ENCODE measurements around the gene GPR87. TPM values are rescaled to one million over a fixed set of nuclear protein-coding genes. Genes with fewer than 3 reads are reported as not detected.
A peak's percentile ranks its signal among the peaks of the same experiment; 100 is the strongest.

The GPR87 gene
- total RNA-seq, 1 experiment from 2014 or later: not detected

DNA sequence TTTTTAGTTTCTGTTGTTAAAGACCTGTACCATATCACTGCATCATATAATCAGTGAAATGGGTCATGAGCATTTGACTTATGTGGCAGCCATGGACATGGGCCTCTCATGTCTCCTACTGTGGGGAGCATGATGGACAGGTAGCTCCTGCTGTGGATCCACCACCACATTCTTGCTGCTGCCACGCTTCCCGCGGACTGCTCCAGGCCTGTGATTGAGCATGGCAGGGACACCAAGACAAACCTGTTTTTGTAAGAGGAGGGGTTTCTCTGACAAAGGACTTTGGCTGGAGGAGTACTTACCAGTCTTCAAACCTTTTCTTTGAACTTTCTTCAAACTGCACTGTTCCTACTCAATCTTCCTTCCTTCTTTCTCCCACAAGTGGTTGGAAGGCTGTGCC, 20.4 kb downstream of the GPR87 start:
- in situ Hi-C loops (cut with HindIII; ENCODE audit: low pct_unique_long_range_greater_than_20kb, low sequenced_read_pairs): no loop called here
- no peak for DNase-seq (ENCODE audit: low read depth)

DNA sequence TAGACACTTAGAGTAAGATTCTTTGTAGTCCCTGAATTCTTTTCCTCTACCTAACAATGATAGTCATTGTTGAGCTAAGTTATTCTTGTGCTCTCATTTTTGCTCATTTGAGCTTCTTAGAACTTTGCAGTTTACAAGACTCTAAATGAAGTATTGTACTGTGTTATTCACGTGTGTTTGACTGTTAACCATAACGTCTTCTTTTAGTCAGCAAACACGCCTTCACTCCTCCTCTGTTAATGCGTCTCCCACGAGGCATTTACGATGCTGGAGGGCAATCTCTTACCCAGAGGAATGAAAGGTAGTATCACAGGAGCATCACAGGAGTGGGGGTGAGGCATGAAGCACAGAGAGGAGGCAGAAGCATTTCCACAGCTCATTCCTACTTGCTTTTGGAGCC, 23.5 kb downstream of the GPR87 start:
- in situ Hi-C loops (cut with HindIII; ENCODE audit: low pct_unique_long_range_greater_than_20kb, low sequenced_read_pairs): no loop called here
- no peak for DNase-seq (ENCODE audit: low read depth)

DNA sequence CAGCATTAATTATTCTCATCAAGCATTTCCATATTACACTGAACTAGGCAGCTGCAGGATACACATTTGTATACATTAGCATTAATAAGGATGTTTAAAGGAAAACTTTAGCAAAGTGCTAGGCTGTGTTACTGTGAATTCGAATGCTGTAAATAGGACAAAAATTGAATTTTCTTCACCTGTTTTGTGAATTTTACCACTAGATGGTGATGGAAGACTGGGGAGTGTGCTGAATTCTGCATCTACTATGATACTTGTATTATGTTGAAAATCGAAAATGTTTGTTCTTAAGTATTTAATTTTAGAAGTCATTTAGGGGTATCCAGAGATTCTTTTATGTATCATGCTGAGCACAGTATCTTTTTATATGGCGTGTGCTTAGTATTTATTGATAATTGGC, 25.9 kb downstream of the GPR87 start:
- DNase-seq (ENCODE audit: low read depth): no peak

DNA sequence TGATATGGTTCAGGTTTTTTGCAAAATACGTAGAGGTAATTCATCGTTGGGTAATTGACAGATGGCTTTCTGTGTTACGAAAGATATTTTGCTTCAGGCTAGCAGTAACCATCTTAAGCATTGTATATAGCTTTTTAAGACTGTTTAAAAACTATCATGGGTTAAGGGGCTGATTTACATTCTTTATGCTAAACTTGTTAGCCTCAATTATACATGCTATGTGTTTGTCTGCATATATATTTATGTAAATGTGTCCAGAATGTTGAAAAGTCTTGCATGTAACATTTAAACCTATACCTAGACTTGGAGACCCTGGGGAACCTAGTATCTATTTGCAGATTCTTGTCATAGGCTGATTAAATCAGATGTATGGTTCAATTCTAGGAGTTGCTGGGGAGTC, 27.2 kb downstream of the GPR87 start:
- in situ Hi-C loops (cut with HindIII; ENCODE audit: low pct_unique_long_range_greater_than_20kb, low sequenced_read_pairs): no loop called here
- no peak for DNase-seq (ENCODE audit: low read depth)

More for the DNA sequence above, 25.9 kb downstream of the GPR87 start:
- in situ Hi-C loops (cut with HindIII; ENCODE audit: low pct_unique_long_range_greater_than_20kb, low sequenced_read_pairs): no loop called here

DNA sequence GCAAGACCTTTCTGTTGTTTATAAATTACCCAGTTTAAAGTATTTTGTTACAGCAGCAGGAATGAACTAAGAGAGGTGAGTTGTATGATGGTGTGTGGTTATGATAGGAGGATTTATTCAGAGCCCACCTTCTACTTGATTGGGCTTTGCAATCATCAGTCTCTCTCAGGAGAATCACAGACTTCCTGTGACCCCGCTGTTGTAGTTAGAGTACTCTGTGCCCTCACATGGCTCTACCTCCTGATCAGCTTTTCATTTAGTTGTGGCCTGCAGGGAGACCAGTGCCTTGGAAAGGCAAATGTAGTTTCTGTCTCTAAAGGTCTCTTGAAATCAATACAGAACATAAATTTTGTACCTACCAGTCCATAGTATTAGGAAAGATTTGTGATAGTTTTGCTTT, 30.7 kb downstream of the GPR87 start:
- no peak for DNase-seq (ENCODE audit: low read depth)
- in situ Hi-C loops (cut with HindIII; ENCODE audit: low pct_unique_long_range_greater_than_20kb, low sequenced_read_pairs): no loop called here

DNA sequence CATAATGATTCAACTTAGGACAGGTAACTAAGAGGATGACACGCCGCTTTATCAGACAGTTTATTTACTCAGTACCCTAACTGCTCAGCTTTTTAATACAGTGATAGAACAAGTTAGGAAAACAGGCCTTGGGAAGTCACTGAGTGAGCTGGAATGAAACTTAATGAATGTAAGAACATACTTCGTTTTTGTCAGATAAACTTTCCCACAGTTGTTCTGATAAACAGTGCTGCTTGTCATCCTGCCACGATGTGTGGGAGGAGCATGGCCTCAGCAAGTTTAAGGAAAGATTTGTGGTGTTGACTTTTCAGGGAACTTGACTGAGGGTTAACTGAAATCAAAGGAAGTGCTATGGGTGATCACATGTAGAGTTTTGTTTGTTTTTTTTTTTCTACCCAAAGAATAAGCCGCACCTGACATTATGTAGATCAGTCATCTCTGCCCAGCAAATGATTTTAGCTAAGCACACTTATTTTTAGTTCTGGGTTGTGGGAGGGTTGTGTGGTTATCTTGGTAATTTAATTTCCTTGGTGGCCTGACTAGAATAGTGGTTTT, 32.6 kb downstream of the GPR87 start:
- peak; percentile 62 for DNase-seq (ENCODE audit: low read depth)
- in situ Hi-C loops (cut with HindIII; ENCODE audit: low pct_unique_long_range_greater_than_20kb, low sequenced_read_pairs): no loop called here

DNA sequence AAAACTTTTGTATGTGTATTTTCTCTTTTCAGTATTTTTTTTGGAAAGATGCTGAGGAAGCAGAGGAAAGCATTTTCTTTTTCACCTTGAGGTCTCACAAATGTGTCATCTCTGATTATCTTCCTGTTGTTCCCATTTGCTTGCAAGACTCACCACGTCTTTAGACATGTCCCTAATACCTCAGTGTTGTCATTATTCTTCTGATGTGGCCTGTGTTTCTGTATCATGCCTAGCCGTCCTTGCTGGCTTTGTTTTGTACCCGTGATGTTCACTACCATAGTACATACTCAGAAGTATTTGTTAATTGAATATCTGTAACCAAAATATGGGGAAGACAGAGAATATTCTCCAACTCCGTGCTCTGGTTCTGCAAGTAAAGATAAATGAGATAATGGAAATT, 33.2 kb downstream of the GPR87 start:
- DNase-seq (ENCODE audit: low read depth): no peak
- in situ Hi-C loops (cut with HindIII; ENCODE audit: low pct_unique_long_range_greater_than_20kb, low sequenced_read_pairs): no loop called here

DNA sequence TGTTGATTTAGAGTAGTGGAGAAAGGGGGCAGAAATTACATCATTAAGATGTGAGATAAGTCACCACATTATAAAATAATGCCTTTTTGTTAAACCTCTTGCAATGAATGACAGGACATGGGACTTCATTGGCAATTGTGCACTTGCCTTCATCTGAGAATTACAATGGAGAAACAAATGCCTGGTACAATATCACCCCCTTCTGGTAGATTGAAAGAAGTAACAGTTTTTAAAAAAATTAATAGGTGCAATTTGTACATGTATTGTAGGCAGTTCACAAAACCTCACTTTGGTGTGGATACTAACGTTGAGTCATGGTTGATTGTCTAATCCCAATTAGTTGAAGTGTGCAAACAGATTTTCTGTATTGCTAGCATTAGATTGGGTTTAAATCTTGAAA, 33.7 kb downstream of the GPR87 start:
- DNase-seq (ENCODE audit: low read depth): peak; percentile 42
- in situ Hi-C loops (cut with HindIII; ENCODE audit: low pct_unique_long_range_greater_than_20kb, low sequenced_read_pairs): no loop called here

DNA sequence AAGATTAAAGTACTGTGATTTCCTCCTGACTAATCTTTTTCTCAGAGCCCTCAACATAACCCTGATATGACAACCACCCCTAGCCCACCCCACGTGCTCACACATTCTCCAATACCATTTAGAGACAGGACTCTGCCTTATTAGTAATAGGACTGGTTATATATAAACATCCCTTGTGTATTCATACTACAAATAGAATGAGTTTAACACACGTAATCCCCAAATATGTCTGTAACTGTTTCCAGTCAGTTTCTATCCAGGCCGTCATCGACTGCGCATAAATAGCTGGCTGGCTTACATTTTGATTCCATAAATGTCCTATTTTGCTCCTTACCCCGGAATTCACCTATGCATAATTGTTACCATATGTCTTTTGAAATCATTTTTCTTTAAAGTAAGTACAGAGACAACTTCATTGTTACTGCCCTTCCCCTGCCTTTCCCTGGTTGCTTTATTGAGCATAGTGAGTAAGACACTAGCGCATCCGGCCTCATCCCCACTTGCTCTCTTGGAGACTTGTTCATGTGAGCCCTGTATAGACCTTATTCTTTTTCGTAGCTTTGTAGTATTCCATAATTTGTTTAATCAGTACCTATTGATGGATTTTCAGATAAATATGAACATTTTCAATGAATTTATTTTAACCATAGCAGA, 34.8 kb downstream of the GPR87 start:
- in situ Hi-C loops (cut with HindIII; ENCODE audit: low pct_unique_long_range_greater_than_20kb, low sequenced_read_pairs): no loop called here
- DNase-seq (ENCODE audit: low read depth): no peak

DNA sequence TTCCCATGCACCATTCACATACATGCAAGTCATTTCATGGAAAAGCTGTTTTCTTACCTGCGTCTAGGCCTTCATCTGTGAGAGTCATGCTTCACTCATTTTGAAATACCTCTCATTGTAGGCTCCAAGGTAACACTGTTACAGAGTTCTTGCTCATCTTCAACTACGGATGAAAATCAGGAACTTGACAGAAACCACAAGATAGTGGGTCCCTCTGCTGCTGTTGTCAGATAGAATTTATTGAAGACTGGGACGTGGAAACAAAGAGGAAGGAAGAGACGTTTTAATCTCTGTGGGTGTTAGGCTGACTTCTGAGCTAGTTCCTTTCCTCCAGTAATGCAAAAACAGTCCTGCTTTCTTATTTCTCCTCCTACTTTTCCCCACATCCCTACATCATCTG, 38.4 kb downstream of the GPR87 start, which contains the start of gene P2RY14:
Gene P2RY14, minus strand, starts transcription at position 313 of the 400 bp plus-strand sequence. CDS start 64,226 bp downstream, outside the sequence.
- in situ Hi-C loops (cut with HindIII; ENCODE audit: low pct_unique_long_range_greater_than_20kb, low sequenced_read_pairs): no loop called here
- no peak for DNase-seq (ENCODE audit: low read depth)

DNA sequence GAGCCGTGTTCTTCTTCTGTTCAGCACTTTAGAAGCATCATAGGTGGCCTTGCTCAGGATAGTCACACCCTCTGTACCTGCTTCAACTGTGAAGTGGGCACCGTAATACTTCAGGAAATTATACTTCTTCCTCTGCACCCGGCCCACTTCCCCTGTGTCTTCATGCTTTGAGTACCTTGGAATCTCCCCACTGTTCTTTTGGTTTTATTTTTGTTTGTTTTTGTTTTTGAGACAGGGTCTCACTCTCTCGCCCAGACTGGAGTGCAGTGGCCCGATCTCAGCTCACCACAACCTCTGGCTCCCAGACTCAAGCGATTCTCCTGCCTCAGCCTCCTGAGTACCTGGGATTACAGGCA, 40.0 kb downstream of the GPR87 start:
- in situ Hi-C loops (cut with HindIII; ENCODE audit: low pct_unique_long_range_greater_than_20kb, low sequenced_read_pairs): no loop called here
- no peak for DNase-seq (ENCODE audit: low read depth)

DNA sequence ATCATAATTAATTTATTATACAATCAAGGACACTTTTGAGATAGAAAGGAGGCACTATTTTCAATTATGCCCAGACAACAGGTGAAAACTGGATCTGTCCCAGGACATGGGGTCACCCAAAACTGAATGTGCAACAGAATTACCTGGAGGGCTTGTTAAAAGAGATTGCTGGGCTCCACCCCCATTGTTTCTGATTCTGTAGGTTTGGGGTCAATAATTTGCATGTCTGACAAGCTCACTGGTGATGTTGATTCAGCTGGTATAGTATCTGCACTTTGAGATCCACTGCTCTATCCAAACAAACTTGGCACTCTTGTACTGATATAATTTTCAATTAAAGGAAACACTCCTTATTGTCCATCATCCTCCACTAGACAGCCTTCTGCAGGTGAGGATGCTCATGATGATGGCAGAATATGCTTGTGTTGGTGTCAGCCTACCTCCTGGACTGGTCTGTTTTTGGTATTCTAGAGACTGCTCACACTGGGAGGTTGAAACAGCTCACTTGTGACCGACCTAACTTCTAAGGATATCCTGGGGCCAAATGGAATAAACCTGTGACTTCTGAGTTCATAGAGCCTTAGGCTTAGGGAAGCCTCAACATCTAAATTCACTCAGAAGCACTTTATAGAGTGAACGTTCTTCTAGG, 40.5 kb downstream of the GPR87 start:
- in situ Hi-C loops (cut with HindIII; ENCODE audit: low pct_unique_long_range_greater_than_20kb, low sequenced_read_pairs): no loop called here
- DNase-seq (ENCODE audit: low read depth): no peak

DNA sequence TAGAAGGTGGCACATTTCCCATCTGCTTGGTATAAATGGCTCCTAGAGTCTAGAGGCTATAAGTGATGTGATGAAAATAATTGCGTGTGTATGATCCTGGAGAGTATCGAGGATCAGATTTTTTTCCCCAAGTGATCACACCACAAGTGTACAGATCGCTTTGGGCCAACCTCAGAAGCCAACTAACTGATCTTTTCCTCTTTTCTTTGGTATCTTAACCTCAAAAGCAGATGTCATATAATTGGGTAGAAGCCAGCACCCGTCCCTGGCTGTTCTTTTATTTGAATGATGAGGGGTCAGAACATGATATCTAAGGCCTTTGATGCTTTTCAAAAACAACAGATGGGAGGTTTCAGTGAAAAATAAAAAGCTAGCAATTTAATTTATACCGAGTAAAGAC, 41.5 kb downstream of the GPR87 start:
- in situ Hi-C loops (cut with HindIII; ENCODE audit: low pct_unique_long_range_greater_than_20kb, low sequenced_read_pairs): no loop called here

DNA sequence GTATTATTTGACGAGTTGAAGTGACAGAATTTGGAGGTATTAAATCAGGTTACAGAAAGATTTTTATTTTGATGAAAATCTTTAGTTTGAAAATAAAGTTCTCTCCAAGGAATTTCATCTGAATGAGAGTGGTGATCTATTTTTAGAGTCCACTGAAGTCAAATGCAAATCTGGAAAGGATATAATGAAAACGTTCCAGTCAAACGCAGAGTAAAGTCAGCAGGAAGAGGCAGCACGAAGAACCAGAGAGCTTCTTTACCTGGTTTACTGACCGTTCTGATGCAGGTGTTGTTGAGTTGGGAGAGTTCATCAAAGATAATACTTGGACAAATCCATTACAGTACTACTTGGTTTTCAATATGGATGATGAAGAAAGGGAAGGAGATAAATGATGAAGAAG, 47.0 kb downstream of the GPR87 start:
- no peak for DNase-seq (ENCODE audit: low read depth)
- in situ Hi-C loops (cut with HindIII; ENCODE audit: low pct_unique_long_range_greater_than_20kb, low sequenced_read_pairs): no loop called here

More for the DNA sequence above, 41.5 kb downstream of the GPR87 start:
- DNase-seq (ENCODE audit: low read depth): no peak

DNA sequence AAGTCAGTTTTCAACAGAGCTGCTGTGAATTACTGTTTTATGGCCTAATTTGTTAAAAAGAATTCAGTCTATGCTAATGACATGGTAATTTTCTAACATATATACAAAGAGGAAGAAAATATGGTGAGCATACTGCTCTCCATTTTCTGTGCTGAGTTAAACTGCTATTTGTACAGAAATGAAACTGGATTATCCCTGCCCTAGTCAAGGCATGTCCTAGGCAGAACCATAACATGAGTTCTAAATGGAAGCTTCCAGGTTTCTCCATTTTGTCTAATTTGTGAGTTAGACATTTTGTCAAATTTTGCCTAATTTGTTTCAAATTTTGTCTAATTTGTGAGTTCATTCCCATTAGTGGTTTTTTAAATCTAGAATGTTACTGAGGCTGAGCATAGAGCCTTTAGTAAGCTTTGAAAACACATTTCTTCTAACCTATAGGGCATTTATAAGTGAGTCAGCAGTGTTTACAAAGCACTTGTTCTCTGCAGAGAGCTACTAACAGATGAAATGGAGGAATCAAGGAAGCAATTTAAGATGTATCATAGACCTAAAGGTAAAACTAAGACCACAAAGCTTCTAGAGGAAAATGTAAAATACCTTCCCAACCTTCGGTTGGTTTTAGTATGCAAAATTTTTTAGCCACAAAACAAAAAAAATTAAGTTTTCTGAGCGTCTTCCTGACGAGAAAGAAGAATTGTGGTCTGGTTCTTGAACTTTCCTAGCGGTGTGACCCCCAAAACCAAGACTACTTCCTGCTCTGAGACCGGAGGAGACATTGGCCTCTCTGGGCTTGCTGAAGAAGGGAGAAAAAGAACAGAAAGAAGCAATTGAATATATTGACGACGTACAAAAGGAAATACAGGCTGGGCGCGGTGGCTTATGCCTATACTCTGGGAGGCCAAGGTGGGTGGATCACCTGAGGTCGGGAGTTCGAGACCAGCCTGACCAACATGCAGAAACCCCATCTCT, 48.1 kb downstream of the GPR87 start:
- in situ Hi-C loops (cut with HindIII; ENCODE audit: low pct_unique_long_range_greater_than_20kb, low sequenced_read_pairs): no loop called here

DNA sequence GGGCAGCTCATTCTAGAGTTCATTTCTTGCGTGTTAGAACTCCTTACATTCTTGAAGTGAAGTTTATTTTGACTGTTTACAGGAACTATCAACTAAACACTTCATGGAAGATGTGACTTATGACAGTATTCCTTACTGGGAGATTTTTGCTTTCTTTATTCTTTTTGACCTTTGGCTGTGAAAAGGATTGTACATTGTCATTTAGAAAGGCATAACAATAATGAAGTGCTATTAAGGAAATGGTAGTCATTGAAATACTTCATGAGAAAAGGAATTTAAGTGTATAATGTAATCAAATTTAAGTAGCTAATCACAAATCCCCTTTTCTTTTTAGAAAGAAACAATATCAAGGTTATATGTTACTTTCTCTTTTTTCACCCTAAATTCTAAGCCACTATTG, 49.6 kb downstream of the GPR87 start:
- DNase-seq (ENCODE audit: low read depth): no peak
- in situ Hi-C loops (cut with HindIII; ENCODE audit: low pct_unique_long_range_greater_than_20kb, low sequenced_read_pairs): no loop called here

More for the DNA sequence above, 48.1 kb downstream of the GPR87 start:
- no peak for DNase-seq (ENCODE audit: low read depth)

DNA sequence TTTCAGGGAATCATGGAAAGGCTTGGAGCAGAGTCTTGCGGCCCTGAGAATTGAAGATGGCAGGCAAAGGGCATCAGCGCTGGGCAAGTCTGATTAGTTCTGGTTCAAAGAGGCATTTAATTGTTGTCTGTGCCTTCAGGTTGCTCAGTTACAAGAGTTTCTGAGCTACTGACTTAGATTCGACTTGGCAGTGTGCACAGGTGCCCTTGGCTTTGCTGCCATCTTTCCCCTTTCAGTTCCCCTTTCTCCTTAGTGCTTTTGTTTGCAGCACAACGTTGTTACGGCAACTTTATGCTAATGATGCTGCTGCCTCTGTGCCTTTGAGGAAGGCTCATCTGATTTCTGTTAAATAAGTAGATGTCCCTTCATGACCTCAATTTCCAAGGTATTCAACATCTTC, 50.8 kb downstream of the GPR87 start:
- no peak for DNase-seq (ENCODE audit: low read depth)
- in situ Hi-C loops (cut with HindIII; ENCODE audit: low pct_unique_long_range_greater_than_20kb, low sequenced_read_pairs): no loop called here

DNA sequence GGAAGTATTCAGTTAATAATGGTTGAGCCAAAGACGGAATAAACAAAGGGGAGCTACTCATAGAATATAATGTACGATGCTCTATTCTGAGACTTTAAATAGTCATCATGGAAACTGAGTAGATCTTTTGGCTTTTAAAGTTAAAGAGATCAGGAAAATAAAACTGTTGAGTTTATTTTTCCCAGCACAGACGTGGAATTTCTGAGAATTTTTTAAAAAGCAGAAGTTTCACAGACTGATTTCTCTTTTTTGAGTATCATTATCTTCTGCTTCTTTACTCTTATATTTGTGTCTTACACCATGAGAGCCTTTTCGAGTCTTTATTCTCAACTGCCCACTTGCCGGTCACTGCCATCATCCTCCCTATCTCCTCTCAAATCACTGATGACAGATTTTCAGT, 51.5 kb downstream of the GPR87 start:
- in situ Hi-C loops (cut with HindIII; ENCODE audit: low pct_unique_long_range_greater_than_20kb, low sequenced_read_pairs): no loop called here
- no peak for DNase-seq (ENCODE audit: low read depth)

DNA sequence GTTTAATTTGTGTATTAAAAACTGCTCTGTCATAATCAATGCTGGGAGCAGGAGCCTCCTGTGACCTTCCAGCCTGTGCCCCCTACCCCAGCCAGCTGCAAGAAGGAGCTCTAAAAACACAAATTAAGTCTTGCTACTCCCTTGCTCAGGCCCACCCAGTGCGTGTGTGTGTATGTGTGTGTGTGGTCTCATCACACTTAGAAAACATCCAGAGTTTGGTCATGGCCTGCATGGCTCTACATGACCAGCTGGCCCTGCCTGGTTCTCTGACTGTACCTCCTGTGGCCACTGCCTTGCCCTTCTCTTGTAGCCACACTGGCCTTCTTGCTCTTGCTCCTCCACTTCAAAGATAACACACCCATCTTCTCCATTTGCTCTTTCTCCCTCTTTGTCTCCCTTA, 52.0 kb downstream of the GPR87 start:
- in situ Hi-C loops (cut with HindIII; ENCODE audit: low pct_unique_long_range_greater_than_20kb, low sequenced_read_pairs): no loop called here

More for the DNA sequence above, 52.0 kb downstream of the GPR87 start:
- no peak for DNase-seq (ENCODE audit: low read depth)
